Osteocyte (in vitro differentiated cells): ENCODE data around the gene NIM1K. TPM values are rescaled to one million over a fixed set of nuclear protein-coding genes. Genes with fewer than 3 reads are reported as not detected.

Experiments
- DNase-seq: peaks from one replicate; pipeline ENCODE4 v3.0.0; 2021; ENCODE audit warnings: mixed read lengths; ENCODE audit not compliant: unreplicated experiment; ENCODE audit errors: extremely low spot score
- H3K27ac Mint-ChIP-seq: one replicate; pipeline ENCODE4 v1.8.0; 2021; ENCODE audit warnings: mild to moderate bottlenecking, mixed read lengths; ENCODE audit not compliant: unreplicated experiment
- H3K27me3 Mint-ChIP-seq: one replicate; pipeline ENCODE4 v1.8.0; 2021; ENCODE audit warnings: mixed read lengths; ENCODE audit not compliant: unreplicated experiment
- H3K36me3 Mint-ChIP-seq: one replicate; pipeline ENCODE4 v1.8.0; 2021; ENCODE audit warnings: mixed read lengths; ENCODE audit not compliant: unreplicated experiment
- H3K4me1 Mint-ChIP-seq: one replicate; pipeline ENCODE4 v1.8.0; 2021; ENCODE audit warnings: mixed read lengths; ENCODE audit not compliant: unreplicated experiment
- H3K4me3 Mint-ChIP-seq: one replicate; pipeline ENCODE4 v1.8.0; 2021; ENCODE audit warnings: mild to moderate bottlenecking, moderate library complexity, mixed read lengths; ENCODE audit not compliant: unreplicated experiment
- H3K9me3 Mint-ChIP-seq: one replicate; pipeline ENCODE4 v1.8.0; 2021; ENCODE audit warnings: mixed read lengths; ENCODE audit not compliant: unreplicated experiment
- total RNA-seq: library from RNA; stranded (reverse); gene quantifications from 2 replicates; pipeline ENCODE4 v1.2.1, GENCODE V29; 2021
- TF ChIP-seq, protein P1 (sequence below): fragments of 200-600 bp; sonication (generic); IDR thresholded peaks from 2 replicates; pipeline ENCODE4 v1.5.0; 2021; ENCODE audit warnings: antibody characterized with exemption, mild to moderate bottlenecking, moderate library complexity

Gene NIM1K
- total RNA-seq, 1 donor from 2014 or later = 0.43 TPM

- Mint-ChIP-seq H3K4me1 (peaks cover 36% of the 10 kb centered on the region), H3K36me3 (no peaks in the 10 kb centered on the region), H3K9me3 (no peaks in the 10 kb centered on the region), H3K4me3 (peak overlapping the region; percentile 95), H3K27ac (peak overlapping the region; percentile 97), H3K27me3 (no peaks in the 10 kb centered on the region)
- DNase-seq = no peak
- TF ChIP-seq, protein P1, sequence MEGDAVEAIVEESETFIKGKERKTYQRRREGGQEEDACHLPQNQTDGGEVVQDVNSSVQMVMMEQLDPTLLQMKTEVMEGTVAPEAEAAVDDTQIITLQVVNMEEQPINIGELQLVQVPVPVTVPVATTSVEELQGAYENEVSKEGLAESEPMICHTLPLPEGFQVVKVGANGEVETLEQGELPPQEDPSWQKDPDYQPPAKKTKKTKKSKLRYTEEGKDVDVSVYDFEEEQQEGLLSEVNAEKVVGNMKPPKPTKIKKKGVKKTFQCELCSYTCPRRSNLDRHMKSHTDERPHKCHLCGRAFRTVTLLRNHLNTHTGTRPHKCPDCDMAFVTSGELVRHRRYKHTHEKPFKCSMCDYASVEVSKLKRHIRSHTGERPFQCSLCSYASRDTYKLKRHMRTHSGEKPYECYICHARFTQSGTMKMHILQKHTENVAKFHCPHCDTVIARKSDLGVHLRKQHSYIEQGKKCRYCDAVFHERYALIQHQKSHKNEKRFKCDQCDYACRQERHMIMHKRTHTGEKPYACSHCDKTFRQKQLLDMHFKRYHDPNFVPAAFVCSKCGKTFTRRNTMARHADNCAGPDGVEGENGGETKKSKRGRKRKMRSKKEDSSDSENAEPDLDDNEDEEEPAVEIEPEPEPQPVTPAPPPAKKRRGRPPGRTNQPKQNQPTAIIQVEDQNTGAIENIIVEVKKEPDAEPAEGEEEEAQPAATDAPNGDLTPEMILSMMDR = no peak
Measured at GRCh38 chr5:43313854-43314457, 121.9 kb downstream of the NIM1K start.

GRCh38 chr5:43314724-43315123 lies 122.7 kb downstream of the NIM1K start:
- H3K9me3 Mint-ChIP-seq = no peaks in the 10 kb centered on the region
- TF ChIP-seq, protein P1 = no peak
- no peaks in the 10 kb centered on the region for H3K27me3 Mint-ChIP-seq
- H3K4me1 Mint-ChIP-seq = peaks cover 29% of the 10 kb centered on the region
- no peak for DNase-seq
- H3K27ac Mint-ChIP-seq = no peak overlapping the region
- H3K4me3 Mint-ChIP-seq = no peak overlapping the region
- no peaks in the 10 kb centered on the region for H3K36me3 Mint-ChIP-seq

- Mint-ChIP-seq H3K4me3 (no peak overlapping the region), H3K27me3 (no peaks in the 10 kb centered on the region), H3K9me3 (no peaks in the 10 kb centered on the region), H3K36me3 (no peaks in the 10 kb centered on the region), H3K27ac (no peak overlapping the region), H3K4me1 (peaks cover 24% of the 10 kb centered on the region)
- DNase-seq = no peak
- TF ChIP-seq, protein P1 = no peak
Measured at GRCh38 chr5:43315263-43315662, 123.2 kb downstream of the NIM1K start.

- Mint-ChIP-seq H3K36me3 (no peaks in the 10 kb centered on the region), H3K9me3 (no peaks in the 10 kb centered on the region), H3K4me1 (peaks cover 21% of the 10 kb centered on the region), H3K27me3 (no peaks in the 10 kb centered on the region), H3K27ac (no peak overlapping the region), H3K4me3 (no peak overlapping the region)
- TF ChIP-seq, protein P1 = no peak
- DNase-seq = no peak
Measured at GRCh38 chr5:43315682-43316081, 123.7 kb downstream of the NIM1K start.

- Mint-ChIP-seq H3K9me3 (no peaks in the 10 kb centered on the region), H3K4me1 (peaks cover 14% of the 10 kb centered on the region), H3K36me3 (no peaks in the 10 kb centered on the region), H3K27ac (no peak overlapping the region), H3K4me3 (no peak overlapping the region), H3K27me3 (no peaks in the 10 kb centered on the region)
- DNase-seq = no peak
- TF ChIP-seq, protein P1 = no peak
Measured at GRCh38 chr5:43316421-43316820, 124.4 kb downstream of the NIM1K start.
